ENCODE results near the gene PSME1. TPM values are rescaled to one million over a fixed set of nuclear protein-coding genes. Genes with fewer than 3 reads are reported as not detected.
A peak's percentile ranks its signal among the peaks of the same experiment; 100 is the strongest.

PSME1 gene
- total and polyA plus RNA-seq, 2 of the 13 experiments (the other 11 are each of a cell fraction or from before 2014, with no cell fraction given), result 159 to 608 TPM

- TF ChIP-seq TEF (CRISPR knock-in tag; IDR thresholded peaks at IDR 0.05) (no peak), HDAC6 (IDR thresholded peaks at IDR 0.05; ENCODE audit: low read depth, low read length) (no peak), ZNF280B (CRISPR knock-in tag; IDR thresholded peaks at IDR 0.05; ENCODE audit: borderline replicate concordance) (no peak), SMYD3 (CRISPR knock-in tag; IDR thresholded peaks at IDR 0.05) (peak; percentile 38; the same call in 1 of the 2 replicates), FOXO4 (CRISPR knock-in tag; conservative IDR thresholded peaks at IDR 0.05) (no peak), ZNF879 (CRISPR knock-in tag; IDR thresholded peaks at IDR 0.05) (no peak; the same call in none of the 2 replicates), BCLAF1 (IDR thresholded peaks at IDR 0.05) (no peak), PITX1 (CRISPR knock-in tag; IDR thresholded peaks at IDR 0.05) (0 out of 2 replicates have a peak, but pooled peaks have one; percentile 61), SIX4 (CRISPR knock-in tag; IDR thresholded peaks at IDR 0.05) (peak; percentile 13; the same call in 1 of the 2 replicates), IRX3 (CRISPR knock-in tag; IDR thresholded peaks at IDR 0.05; ENCODE audit: borderline replicate concordance, low read depth) (no peak; the same call in 1 of the 2 replicates), EP300 (IDR thresholded peaks at IDR 0.05; ENCODE audit: low read depth in 2 of 2, low read length in 2 of 2) (peak in 1 of 2 experiments; percentile 35; a peak in 1 of 4 replicates), EP300 (CRISPR knock-in tag; IDR thresholded peaks at IDR 0.05; ENCODE audit: borderline replicate concordance) (no peak), ZNF768 (CRISPR knock-in tag; IDR thresholded peaks at IDR 0.05) (peak; percentile 49; the same call in 1 of the 2 replicates), ZNF598 (CRISPR knock-in tag; IDR thresholded peaks at IDR 0.05; ENCODE audit: borderline replicate concordance) (peak; percentile 82), MXD3 (CRISPR knock-in tag; IDR thresholded peaks at IDR 0.05) (peak; percentile 88), MEF2D (CRISPR knock-in tag; IDR thresholded peaks at IDR 0.05) (peak; percentile 91), HNF1A (IDR thresholded peaks at IDR 0.05; ENCODE audit: low read depth) (0 out of 2 replicates have a peak, but pooled peaks have one; percentile 5), HNF1A (CRISPR knock-in tag; IDR thresholded peaks at IDR 0.05; ENCODE audit: borderline replicate concordance) (peak; percentile 60; the same call in 1 of the 2 replicates)
These were observed 10.5 kb downstream of the PSME1 start, which contains the start of gene PSME2 (continued) for GRCh38 chr14:24146453-24146977.

Data from HepG2 (cell line).